ENCODE data around the gene ETV4.

The ETV4 gene

GRCh38 chr17:43576563-43577229 lies 30.6 kb upstream of the ETV4 start:
- Histone ChIP-seq H3K4me2 (ENCODE audit: low read length) (no peak overlapping the region), H2AFZ (ENCODE audit: low read length) (no peak overlapping the region), H3K4me1 (ENCODE audit: insufficient read depth, low read length, severe bottlenecking) (no peaks in the 10 kb centered on the region)

DNA sequence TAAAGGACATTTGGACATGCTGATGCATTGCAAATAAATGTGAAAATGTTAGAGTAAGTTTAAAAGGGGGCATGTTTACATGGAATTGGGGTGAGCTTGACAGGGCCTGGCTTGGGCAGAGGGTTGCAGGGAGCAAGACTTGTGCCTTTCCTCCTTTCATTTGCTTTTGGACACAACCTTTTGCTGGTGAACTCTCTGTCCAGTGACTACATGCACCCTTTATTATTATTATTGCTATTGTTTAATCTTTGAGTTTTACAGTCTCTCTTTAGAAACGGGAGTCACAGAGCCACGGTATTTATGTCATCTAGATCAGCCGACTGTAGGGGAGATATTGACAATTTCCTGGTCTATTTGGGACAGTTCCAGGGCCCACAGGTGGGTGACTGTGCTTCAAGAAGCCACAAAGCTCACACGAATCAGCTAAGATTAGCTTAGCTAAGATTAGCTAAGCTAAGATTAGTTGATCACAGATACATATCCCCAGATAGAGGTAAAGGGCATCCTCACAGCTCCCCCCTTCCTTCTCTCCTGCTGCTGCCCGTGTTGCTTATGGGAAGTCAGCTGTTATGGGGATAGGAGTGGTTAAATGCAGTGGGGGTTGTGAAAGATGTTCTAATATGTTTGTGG lies 28.9 kb upstream of the ETV4 start:
- no peak overlapping the region for H3K27ac ChIP-seq (ENCODE audit: low read depth, low read length, poor library complexity, severe bottlenecking)
- H3K36me3 ChIP-seq (ENCODE audit: insufficient read depth, low read length), result no peaks in the 10 kb centered on the region
- H3K4me2 ChIP-seq (ENCODE audit: low read length), result no peak overlapping the region
- H3F3A ChIP-seq (ENCODE audit: insufficient read depth, low read length), result no peaks in the 10 kb centered on the region
- no peak for TF ChIP-seq EZH2 (IDR thresholded peaks at IDR 0.05; ENCODE audit: borderline replicate concordance, low read length)
- TF ChIP-seq CTCF (IDR thresholded peaks at IDR 0.05; ENCODE audit: low read length), result no peak
- H3K27me3 ChIP-seq (ENCODE audit: insufficient read depth, low read length), result no peaks in the 10 kb centered on the region
- no peak overlapping the region for H2AFZ ChIP-seq (ENCODE audit: low read length)
- no peaks in the 10 kb centered on the region for H3K9me2 ChIP-seq (ENCODE audit: low read depth, low read length)
- no peak overlapping the region for H3K9ac ChIP-seq (ENCODE audit: low read length)
- H3K9me3 ChIP-seq (ENCODE audit: low read length), result no peaks in the 10 kb centered on the region
- H3K4me3 ChIP-seq (ENCODE audit: low read depth, low read length, poor library complexity, severe bottlenecking), result no peak overlapping the region
- no peaks in the 10 kb centered on the region for H3K79me2 ChIP-seq (ENCODE audit: insufficient read depth, low read length)
- no peaks in the 10 kb centered on the region for H4K20me1 ChIP-seq (ENCODE audit: insufficient read depth, low read length)
- no peaks in the 10 kb centered on the region for H3K4me1 ChIP-seq (ENCODE audit: insufficient read depth, low read length, severe bottlenecking)

More at GRCh38 chr17:43576563-43577229, 30.6 kb upstream of the ETV4 start:
- no peaks in the 10 kb centered on the region for H3K79me2 ChIP-seq (ENCODE audit: insufficient read depth, low read length)
- H3K9ac ChIP-seq (ENCODE audit: low read length), result no peak overlapping the region
- no peak overlapping the region for H3K27ac ChIP-seq (ENCODE audit: low read depth, low read length, poor library complexity, severe bottlenecking)
- no peaks in the 10 kb centered on the region for H3F3A ChIP-seq (ENCODE audit: insufficient read depth, low read length)
- no peaks in the 10 kb centered on the region for H3K9me3 ChIP-seq (ENCODE audit: low read length)
- no peaks in the 10 kb centered on the region for H3K27me3 ChIP-seq (ENCODE audit: insufficient read depth, low read length)
- H4K20me1 ChIP-seq (ENCODE audit: insufficient read depth, low read length), result no peaks in the 10 kb centered on the region
- H3K9me2 ChIP-seq (ENCODE audit: low read depth, low read length), result no peaks in the 10 kb centered on the region
- TF ChIP-seq EZH2 (IDR thresholded peaks at IDR 0.05; ENCODE audit: borderline replicate concordance, low read length) (no peak), CTCF (IDR thresholded peaks at IDR 0.05; ENCODE audit: low read length) (peak; percentile 90)
- no peaks in the 10 kb centered on the region for H3K36me3 ChIP-seq (ENCODE audit: insufficient read depth, low read length)
- no peak overlapping the region for H3K4me3 ChIP-seq (ENCODE audit: low read depth, low read length, poor library complexity, severe bottlenecking)

DNA sequence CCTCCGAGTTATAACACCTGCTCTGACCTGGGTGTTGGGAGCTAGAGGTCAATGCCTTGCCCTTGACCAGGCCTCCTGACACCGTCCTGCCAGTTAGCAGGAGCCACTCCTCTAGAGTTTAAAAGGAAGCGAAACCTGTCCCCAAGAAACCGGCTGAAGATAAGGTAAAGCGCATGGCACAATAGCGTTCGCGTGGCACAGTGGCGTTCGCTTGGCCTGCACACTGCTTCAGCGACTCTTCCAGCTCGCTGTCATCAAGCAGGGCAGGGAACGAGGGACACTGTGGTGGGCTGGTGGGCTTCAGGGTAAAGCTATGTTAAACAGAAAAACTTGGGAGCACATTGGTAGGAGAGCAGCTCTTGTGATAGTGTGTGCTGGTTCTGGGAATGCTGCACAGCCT lies 28.2 kb upstream of the ETV4 start:
- no peak overlapping the region for H3K9ac ChIP-seq (ENCODE audit: low read length)

More for the DNA sequence above, 28.2 kb upstream of the ETV4 start:
- TF ChIP-seq CTCF (IDR thresholded peaks at IDR 0.05; ENCODE audit: low read length), result no peak
- no peak for TF ChIP-seq EZH2 (IDR thresholded peaks at IDR 0.05; ENCODE audit: borderline replicate concordance, low read length)
- Histone ChIP-seq H3K27ac (ENCODE audit: low read depth, low read length, poor library complexity, severe bottlenecking) (no peak overlapping the region), H4K20me1 (ENCODE audit: insufficient read depth, low read length) (no peaks in the 10 kb centered on the region), H3K79me2 (ENCODE audit: insufficient read depth, low read length) (no peaks in the 10 kb centered on the region), H3K4me1 (ENCODE audit: insufficient read depth, low read length, severe bottlenecking) (no peaks in the 10 kb centered on the region), H3K9me2 (ENCODE audit: low read depth, low read length) (no peaks in the 10 kb centered on the region), H3F3A (ENCODE audit: insufficient read depth, low read length) (no peaks in the 10 kb centered on the region), H2AFZ (ENCODE audit: low read length) (no peak overlapping the region), H3K9me3 (ENCODE audit: low read length) (no peaks in the 10 kb centered on the region), H3K27me3 (ENCODE audit: insufficient read depth, low read length) (0 out of 2 replicates have a peak, but pooled peaks cover under 1% of the 10 kb centered on the region), H3K36me3 (ENCODE audit: insufficient read depth, low read length) (no peaks in the 10 kb centered on the region), H3K4me2 (ENCODE audit: low read length) (no peak overlapping the region), H3K4me3 (ENCODE audit: low read depth, low read length, poor library complexity, severe bottlenecking) (no peak overlapping the region)

All from OCI-LY1 (cell line).